ENCODE results near the gene NFATC1.
A peak's percentile ranks its signal among the peaks of the same experiment; 100 is the strongest.

The NFATC1 gene

DNA sequence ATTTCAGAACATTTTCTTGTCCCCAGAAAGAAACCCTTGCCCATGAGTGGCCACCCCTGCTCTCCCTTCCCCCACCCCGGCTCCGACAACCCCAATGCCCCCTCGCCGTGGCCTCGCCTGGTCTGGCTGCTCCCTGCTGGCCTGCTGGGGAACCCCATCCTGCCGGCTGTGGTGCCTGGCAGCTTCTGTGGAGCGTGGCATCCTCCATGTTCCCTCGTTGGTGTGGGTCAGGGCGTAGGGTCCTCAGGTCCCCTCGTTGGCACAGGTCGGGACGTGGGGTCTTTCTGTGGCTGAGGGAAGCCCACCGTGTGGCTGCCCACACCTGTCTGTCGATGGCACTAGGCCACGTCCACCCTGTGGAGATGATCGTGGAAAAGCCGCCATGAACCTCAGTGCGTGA, 61.9 kb downstream of the NFATC1 start:
- TF ChIP-seq ARNTL (CRISPR knock-in tag; IDR thresholded peaks at IDR 0.05; ENCODE audit: borderline replicate concordance, low read depth), result no peak
- no peak for TF ChIP-seq RARB (CRISPR knock-in tag; IDR thresholded peaks at IDR 0.05)
- no peak for ATAC-seq

DNA sequence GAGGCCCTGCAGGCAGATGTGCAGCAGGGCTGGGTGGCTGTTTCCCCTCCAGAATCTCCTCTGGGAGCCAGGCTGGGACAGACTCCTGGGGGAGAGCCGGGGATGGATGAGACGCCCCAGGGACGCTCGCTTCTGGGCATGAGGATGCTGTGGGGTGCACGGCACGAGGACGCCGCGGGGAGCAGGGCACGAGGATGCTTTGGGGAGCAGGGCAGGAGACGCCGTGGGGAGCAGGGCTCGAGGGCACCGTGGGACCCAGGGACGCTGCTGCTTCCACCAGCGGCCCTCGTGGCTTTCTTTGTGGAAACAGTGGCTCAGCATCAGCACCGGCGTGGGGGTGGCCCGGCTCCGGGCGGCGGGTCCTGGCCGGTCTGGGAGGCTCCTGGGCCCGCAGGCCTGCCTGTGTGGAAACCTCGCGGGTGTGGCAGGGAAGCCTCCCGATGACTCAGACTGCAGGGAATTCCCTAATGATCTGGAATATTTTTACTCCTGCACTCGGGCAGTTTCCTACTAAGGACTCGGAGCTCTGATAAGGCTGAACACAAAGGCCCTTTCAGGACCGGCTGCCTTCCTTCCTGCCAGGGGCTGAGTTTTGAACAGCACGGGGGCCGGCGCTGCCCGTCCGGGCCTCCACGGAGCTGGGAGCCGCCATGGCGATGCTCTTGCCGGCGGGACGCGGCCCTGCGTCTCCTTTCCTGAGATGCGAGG, 62.6 kb downstream of the NFATC1 start:
- peak; percentile 65 for ATAC-seq
- TF ChIP-seq, protein P1, sequence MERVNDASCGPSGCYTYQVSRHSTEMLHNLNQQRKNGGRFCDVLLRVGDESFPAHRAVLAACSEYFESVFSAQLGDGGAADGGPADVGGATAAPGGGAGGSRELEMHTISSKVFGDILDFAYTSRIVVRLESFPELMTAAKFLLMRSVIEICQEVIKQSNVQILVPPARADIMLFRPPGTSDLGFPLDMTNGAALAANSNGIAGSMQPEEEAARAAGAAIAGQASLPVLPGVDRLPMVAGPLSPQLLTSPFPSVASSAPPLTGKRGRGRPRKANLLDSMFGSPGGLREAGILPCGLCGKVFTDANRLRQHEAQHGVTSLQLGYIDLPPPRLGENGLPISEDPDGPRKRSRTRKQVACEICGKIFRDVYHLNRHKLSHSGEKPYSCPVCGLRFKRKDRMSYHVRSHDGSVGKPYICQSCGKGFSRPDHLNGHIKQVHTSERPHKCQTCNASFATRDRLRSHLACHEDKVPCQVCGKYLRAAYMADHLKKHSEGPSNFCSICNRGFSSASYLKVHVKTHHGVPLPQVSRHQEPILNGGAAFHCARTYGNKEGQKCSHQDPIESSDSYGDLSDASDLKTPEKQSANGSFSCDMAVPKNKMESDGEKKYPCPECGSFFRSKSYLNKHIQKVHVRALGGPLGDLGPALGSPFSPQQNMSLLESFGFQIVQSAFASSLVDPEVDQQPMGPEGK (CRISPR knock-in tag; IDR thresholded peaks at IDR 0.05; ENCODE audit: borderline replicate concordance), result no peak
- no peak for TF ChIP-seq ZFP3 (CRISPR knock-in tag; IDR thresholded peaks at IDR 0.05)
- TF ChIP-seq, protein P2, sequence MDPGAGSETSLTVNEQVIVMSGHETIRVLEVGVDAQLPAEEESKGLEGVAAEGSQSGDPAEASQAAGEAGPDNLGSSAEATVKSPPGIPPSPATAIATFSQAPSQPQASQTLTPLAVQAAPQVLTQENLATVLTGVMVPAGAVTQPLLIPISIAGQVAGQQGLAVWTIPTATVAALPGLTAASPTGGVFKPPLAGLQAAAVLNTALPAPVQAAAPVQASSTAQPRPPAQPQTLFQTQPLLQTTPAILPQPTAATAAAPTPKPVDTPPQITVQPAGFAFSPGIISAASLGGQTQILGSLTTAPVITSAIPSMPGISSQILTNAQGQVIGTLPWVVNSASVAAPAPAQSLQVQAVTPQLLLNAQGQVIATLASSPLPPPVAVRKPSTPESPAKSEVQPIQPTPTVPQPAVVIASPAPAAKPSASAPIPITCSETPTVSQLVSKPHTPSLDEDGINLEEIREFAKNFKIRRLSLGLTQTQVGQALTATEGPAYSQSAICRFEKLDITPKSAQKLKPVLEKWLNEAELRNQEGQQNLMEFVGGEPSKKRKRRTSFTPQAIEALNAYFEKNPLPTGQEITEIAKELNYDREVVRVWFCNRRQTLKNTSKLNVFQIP (CRISPR knock-in tag; IDR thresholded peaks at IDR 0.05; ENCODE audit: borderline replicate concordance, low read depth), result no peak
- TF ChIP-seq ESRRG (CRISPR knock-in tag; IDR thresholded peaks at IDR 0.05), result no peak
- no peak for TF ChIP-seq GLIS3 (CRISPR knock-in tag; IDR thresholded peaks at IDR 0.05)
- no peak for TF ChIP-seq ARNTL (CRISPR knock-in tag; IDR thresholded peaks at IDR 0.05; ENCODE audit: borderline replicate concordance, low read depth)
- no peak for TF ChIP-seq ZNF8 (CRISPR knock-in tag; IDR thresholded peaks at IDR 0.05)
- no peak for TF ChIP-seq CSDC2 (CRISPR knock-in tag; IDR thresholded peaks at IDR 0.05)
- TF ChIP-seq, protein P3, sequence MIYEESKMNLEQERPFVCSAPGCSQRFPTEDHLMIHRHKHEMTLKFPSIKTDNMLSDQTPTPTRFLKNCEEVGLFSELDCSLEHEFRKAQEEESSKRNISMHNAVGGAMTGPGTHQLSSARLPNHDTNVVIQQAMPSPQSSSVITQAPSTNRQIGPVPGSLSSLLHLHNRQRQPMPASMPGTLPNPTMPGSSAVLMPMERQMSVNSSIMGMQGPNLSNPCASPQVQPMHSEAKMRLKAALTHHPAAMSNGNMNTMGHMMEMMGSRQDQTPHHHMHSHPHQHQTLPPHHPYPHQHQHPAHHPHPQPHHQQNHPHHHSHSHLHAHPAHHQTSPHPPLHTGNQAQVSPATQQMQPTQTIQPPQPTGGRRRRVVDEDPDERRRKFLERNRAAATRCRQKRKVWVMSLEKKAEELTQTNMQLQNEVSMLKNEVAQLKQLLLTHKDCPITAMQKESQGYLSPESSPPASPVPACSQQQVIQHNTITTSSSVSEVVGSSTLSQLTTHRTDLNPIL (CRISPR knock-in tag; IDR thresholded peaks at IDR 0.05; ENCODE audit: low read depth), result no peak
- TF ChIP-seq OSR1 (CRISPR knock-in tag; IDR thresholded peaks at IDR 0.05), result no peak
- no peak for TF ChIP-seq PPARA (CRISPR knock-in tag; IDR thresholded peaks at IDR 0.05; ENCODE audit: borderline replicate concordance)
- TF ChIP-seq TCF4 (CRISPR knock-in tag; IDR thresholded peaks at IDR 0.05; ENCODE audit: borderline replicate concordance), result no peak
- TF ChIP-seq RARB (CRISPR knock-in tag; IDR thresholded peaks at IDR 0.05), result no peak
- TF ChIP-seq ZFP30 (CRISPR knock-in tag; IDR thresholded peaks at IDR 0.05), result no peak
- no peak for TF ChIP-seq ZNF565 (CRISPR knock-in tag; conservative IDR thresholded peaks at IDR 0.05; ENCODE audit: low read depth)

DNA sequence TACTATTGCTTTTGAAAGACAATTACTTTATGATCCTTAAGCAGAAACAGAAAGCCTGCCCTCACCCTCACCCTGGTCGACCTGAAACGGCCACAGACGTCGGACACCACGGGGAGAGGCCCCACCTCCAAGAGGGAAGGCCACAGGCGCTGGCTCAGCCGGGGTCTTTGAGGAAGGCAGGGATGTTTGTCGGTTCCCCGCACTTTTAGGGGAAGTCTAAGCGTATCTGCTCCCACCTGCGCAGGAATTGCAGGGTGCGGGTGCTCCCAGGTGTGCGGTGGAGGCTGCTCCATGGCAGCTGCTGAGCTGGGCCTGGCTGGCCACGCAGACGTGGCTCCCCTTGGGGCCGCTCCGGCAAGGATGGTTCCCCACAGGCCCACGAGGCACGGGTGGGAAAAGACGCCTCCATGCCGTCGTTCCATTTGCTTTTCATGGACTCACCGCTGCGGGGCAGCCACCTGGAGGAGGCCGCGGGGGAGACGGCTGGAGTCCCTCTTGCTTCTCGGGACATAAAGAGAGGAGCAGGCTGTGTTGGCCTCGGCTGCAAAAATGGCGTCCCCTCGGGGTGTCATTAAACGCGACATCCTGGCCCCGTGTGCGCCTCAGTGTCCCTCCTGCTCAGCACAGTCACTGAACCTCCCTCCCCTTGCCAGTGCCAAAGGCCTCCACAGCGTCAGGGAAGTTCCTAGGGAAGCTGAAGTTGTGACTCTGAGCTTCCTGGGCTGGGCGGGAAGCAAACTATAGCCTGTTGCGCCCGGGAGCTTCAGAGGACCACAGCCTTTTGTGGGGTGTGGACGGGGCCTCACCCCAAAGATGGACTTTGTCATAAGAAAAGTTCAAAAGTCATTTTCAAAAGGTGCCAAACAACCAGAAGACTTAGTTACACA, 63.4 kb downstream of the NFATC1 start:
- TF ChIP-seq TOX (CRISPR knock-in tag; IDR thresholded peaks at IDR 0.05; ENCODE audit: borderline replicate concordance) (no peak), CSDC2 (CRISPR knock-in tag; IDR thresholded peaks at IDR 0.05) (no peak), ZNF565 (CRISPR knock-in tag; conservative IDR thresholded peaks at IDR 0.05; ENCODE audit: low read depth) (no peak), ESRRG (CRISPR knock-in tag; IDR thresholded peaks at IDR 0.05) (no peak), ARNTL (CRISPR knock-in tag; IDR thresholded peaks at IDR 0.05; ENCODE audit: borderline replicate concordance, low read depth) (no peak), PPARA (CRISPR knock-in tag; IDR thresholded peaks at IDR 0.05; ENCODE audit: borderline replicate concordance) (no peak), OSR1 (CRISPR knock-in tag; IDR thresholded peaks at IDR 0.05) (no peak), SNAI2 (CRISPR knock-in tag; IDR thresholded peaks at IDR 0.05) (no peak), GLIS3 (CRISPR knock-in tag; IDR thresholded peaks at IDR 0.05) (no peak), ZFP30 (CRISPR knock-in tag; IDR thresholded peaks at IDR 0.05) (no peak)
- TF ChIP-seq, protein P2 (CRISPR knock-in tag; IDR thresholded peaks at IDR 0.05; ENCODE audit: borderline replicate concordance, low read depth), result no peak
- TF ChIP-seq, protein P1 (CRISPR knock-in tag; IDR thresholded peaks at IDR 0.05; ENCODE audit: borderline replicate concordance), result no peak
- no peak; the same call in 2 of the 3 replicates for ATAC-seq
